ENCODE data around the gene ECEL1. TPM values are rescaled to one million over a fixed set of nuclear protein-coding genes. Genes with fewer than 3 reads are reported as not detected.

The ECEL1 gene
- total and polyA plus RNA-seq, 2 experiments from 2014 or later = 6.7 to 17.5 TPM

GRCh38 chr2:232521959-232522622 lies 34.5 kb upstream of the ECEL1 start:
- Mint-ChIP-seq H3K4me3 (no peak overlapping the region), H3K27ac (no peak overlapping the region)
- peaks cover 44% of the 10 kb centered on the region for H3K27me3 ChIP-seq (ENCODE audit: insufficient read depth)

More at GRCh38 chr2:232521959-232522622, 34.5 kb upstream of the ECEL1 start:
- Mint-ChIP-seq H3K4me1 (peaks cover 17% of the 10 kb centered on the region), H3K27me3 (ENCODE audit: insufficient read depth, low read depth, poor library complexity) (peaks cover 38% of the 10 kb centered on the region), H3K36me3 (ENCODE audit: low read depth) (no peaks in the 10 kb centered on the region; the same call in 2 of the 3 replicates), H3K9me3 (no peaks in the 10 kb centered on the region)
- peak; percentile 42 for ATAC-seq
- TF ChIP-seq CREB1 (CRISPR knock-in tag; IDR thresholded peaks at IDR 0.05; ENCODE audit: low read depth) (no peak), CTCF (conservative IDR thresholded peaks at IDR 0.05; ENCODE audit: low read depth in 2 of 2) (peak; percentile 58 to 80), EZH2phosphoT487 (IDR thresholded peaks at IDR 0.05; ENCODE audit: unreplicated experiment) (no peak), JUNB (IDR thresholded peaks at IDR 0.05; ENCODE audit: unreplicated experiment) (no peak), ZNF462 (CRISPR knock-in tag; IDR thresholded peaks at IDR 0.05) (no peak), STAT1 (IDR thresholded peaks at IDR 0.05; ENCODE audit: unreplicated experiment) (no peak), POLR2AphosphoS5 (IDR thresholded peaks at IDR 0.05; ENCODE audit: low read depth) (no peak), REST (IDR thresholded peaks at IDR 0.05; ENCODE audit: unreplicated experiment) (no peak), EZH2 (IDR thresholded peaks at IDR 0.05; ENCODE audit: low read depth, unreplicated experiment) (peak; percentile 53)
- H3K79me2 ChIP-seq (replicated peaks; ENCODE audit: insufficient read depth) = no peaks in the 10 kb centered on the region
- peak overlapping the region; percentile 73 for H3K4me2 ChIP-seq
- no peaks in the 10 kb centered on the region for H3K9me2 ChIP-seq (ENCODE audit: insufficient read depth)
- H2AFZ ChIP-seq = peak overlapping the region; percentile 72
- H3K4me1 ChIP-seq (ENCODE audit: insufficient read depth) = no peaks in the 10 kb centered on the region; the same call in 1 of the 2 replicates
- H3K4me3 ChIP-seq = peak overlapping the region; percentile 53
- H4K20me1 ChIP-seq (replicated peaks; ENCODE audit: insufficient read depth) = no peaks in the 10 kb centered on the region
- DNase-seq (ENCODE audit: low spot score) = peak; percentile 66
- H3K36me3 ChIP-seq (ENCODE audit: insufficient read depth) = no peaks in the 10 kb centered on the region
- H3F3A ChIP-seq (replicated peaks; ENCODE audit: low read depth) = 0 out of 2 replicates have a peak, but pooled peaks cover 3% of the 10 kb centered on the region
- H3K27ac ChIP-seq (ENCODE audit: low read depth) = no peak overlapping the region
